HCT116 (cell line): Measurements from ENCODE around the gene TNS3. TPM values are rescaled to one million over a fixed set of nuclear protein-coding genes. Genes with fewer than 3 reads are reported as not detected.

Experiments used
- ATAC-seq: fragments of 200-7000 bp; cut with Tn5 transposase; 2 replicates; pipeline ENCODE4 v1.9.1; 2020; ENCODE audit warnings: mild to moderate bottlenecking, moderate library complexity
- BruUV-seq: library from RNA; stranded (reverse); fragments of 400-500 nt; replicated peaks from 2 replicates; lab custom pipeline; 2021; lab: Mats Ljungman, UMichigan
- CTCF ChIA-PET: fragments of 300-600 bp; sonication (Branson Sonifier 250); formaldehyde crosslinking; loops from one replicate; lab custom pipeline; 2021; ENCODE audit warnings: antibody characterized with exemption; lab: Charles Lee
- POLR2A ChIA-PET: fragments of 300-600, 350-600 bp; sonication (Branson Sonifier 250); formaldehyde crosslinking; loops from one replicate; lab custom pipeline; 2021; ENCODE audit warnings: antibody characterized with exemption; lab: Charles Lee
- RAD21 ChIA-PET, 2 experiments: fragments of 300-600 bp; sonication (Branson Sonifier 250); formaldehyde crosslinking; loops; one replicate each; lab custom pipeline; 2023; ENCODE audit warnings: low total read pairs in 2 of 2; ENCODE audit not compliant: uncharacterized antibody in 2 of 2, unreplicated experiment in 2 of 2, low non-redundant PET in 1 of 2; lab: Charles Lee
- DNase-seq: peaks from one replicate; pipeline ENCODE4 v3.0.0-alpha.2; 2010; ENCODE audit warnings: low read depth, low spot score
- H2AFZ ChIP-seq: fragments of 200-600 bp; shearing (Covaris generic), sonication (generic); 2 replicates; pipeline ENCODE4 v1.6.1; 2017; ENCODE audit warnings: low read depth, mixed run types, mixed read lengths, antibody characterized with exemption, low read length; ENCODE audit not compliant: poor library complexity, severe bottlenecking
- H3K27ac ChIP-seq: 2 replicates; pipeline ENCODE4 v1.5.1; 2012; ENCODE audit warnings: low read depth, low read length
- H3K27me3 ChIP-seq: fragments of 200-600 bp; sonication (generic); 2 replicates; pipeline ENCODE4 v1.6.1; 2016; ENCODE audit warnings: mixed run types, low read length, mixed read lengths; ENCODE audit not compliant: insufficient read depth
- H3K36me3 ChIP-seq, 2 experiments: fragments of 200-500 bp in 1 of 2; fragments of 200-600 bp in 1 of 2; sonication (Bioruptor generic) in 1 of 2; sonication (generic) in 1 of 2; 2 replicates each; pipeline versions ENCODE4 v1.5.1 to v1.6.1; 2014 to 2016; ENCODE audit warnings: low read length in 2 of 2, inconsistent platforms in 1 of 2, mixed read lengths in 1 of 2, mixed run types in 1 of 2; ENCODE audit not compliant: insufficient read depth in 2 of 2, control insufficient read depth in 1 of 2
- H3K4me1 ChIP-seq, 2 experiments: fragments of 200-600 bp in 1 of 2; sonication (generic) in 1 of 2; 2 replicates each; pipeline versions ENCODE4 v1.5.1 to v1.6.1; 2012 to 2017; ENCODE audit warnings: low read length in 2 of 2, inconsistent platforms in 1 of 2, mild to moderate bottlenecking in 1 of 2, mixed read lengths in 1 of 2, mixed run types in 1 of 2, moderate library complexity in 1 of 2; ENCODE audit not compliant: insufficient read depth in 2 of 2, control insufficient read depth in 1 of 2
- H3K4me2 ChIP-seq: fragments of 200-600 bp; sonication (generic); 2 replicates; pipeline ENCODE4 v1.6.1; 2017; ENCODE audit warnings: mixed run types, low read length, mixed read lengths
- H3K4me3 ChIP-seq, 2 experiments: fragments of 200-600 bp in 1 of 2; sonication (generic) in 1 of 2; replicated peaks in 1 of 2; 2 replicates each; pipeline ENCODE4 v1.5.1; 2011 to 2016; ENCODE audit warnings: low read length in 2 of 2, control low read depth in 1 of 2, low read depth in 1 of 2, mild to moderate bottlenecking in 1 of 2, mixed read lengths in 1 of 2, mixed run types in 1 of 2
- H3K79me2 ChIP-seq: fragments of 200-600 bp; sonication (generic); 2 replicates; pipeline ENCODE4 v1.6.1; 2017; ENCODE audit warnings: mild to moderate bottlenecking, mixed run types, low read length, moderate library complexity, mixed read lengths; ENCODE audit not compliant: insufficient read depth
- H3K9ac ChIP-seq: fragments of 200-600 bp; sonication (generic); 2 replicates; pipeline ENCODE4 v1.6.1; 2016; ENCODE audit warnings: low read length, mixed read lengths
- H3K9me2 ChIP-seq: fragments of 200-600 bp; sonication (generic), shearing (Covaris generic); 2 replicates; pipeline ENCODE4 v1.6.1; 2017; ENCODE audit warnings: mixed run types, mild to moderate bottlenecking, moderate library complexity; ENCODE audit not compliant: insufficient read depth
- H3K9me3 ChIP-seq, 2 experiments: fragments of 200-500 bp in 1 of 2; fragments of 200-600 bp in 1 of 2; sonication (Bioruptor generic) in 1 of 2; sonication (generic) in 1 of 2; 2 replicates each; pipeline ENCODE4 v1.6.1; 2014 to 2017; ENCODE audit warnings: low read length in 2 of 2, mixed read lengths in 2 of 2, inconsistent platforms in 1 of 2, low read depth in 1 of 2, mild to moderate bottlenecking in 1 of 2, mixed run types in 1 of 2, moderate library complexity in 1 of 2; ENCODE audit not compliant: control insufficient read depth in 1 of 2, insufficient read depth in 1 of 2
- H4K20me1 ChIP-seq: fragments of 200-600 bp; sonication (generic), shearing (Covaris generic); 2 replicates; pipeline ENCODE4 v1.6.1; 2017; ENCODE audit warnings: mixed run types, mild to moderate bottlenecking, moderate library complexity; ENCODE audit not compliant: insufficient read depth
- CBX3 ChIP-seq: IDR thresholded peaks from 2 replicates; pipeline ENCODE4 v1.6.1; 2012; ENCODE audit warnings: low read depth
- CTCF ChIP-seq, 3 experiments: fragments of 200-600 bp in 1 of 3; sonication (generic) in 1 of 3; IDR thresholded peaks in 2 of 3; conservative IDR thresholded peaks in 1 of 3; 2 replicates each; pipeline ENCODE4 v1.5.1; 2012 to 2017; ENCODE audit warnings: low read depth in 2 of 3, low read length in 2 of 3, antibody characterized with exemption in 1 of 3, borderline replicate concordance in 1 of 3, control low read depth in 1 of 3, mild to moderate bottlenecking in 1 of 3, mixed read lengths in 1 of 3, mixed run types in 1 of 3, moderate library complexity in 1 of 3; ENCODE audit not compliant: insufficient read depth in 1 of 3
- ELF1 ChIP-seq: IDR thresholded peaks from 2 replicates; pipeline ENCODE4 v1.6.1; 2012; ENCODE audit warnings: low read depth, borderline replicate concordance
- EZH2 ChIP-seq: fragments of 200-600 bp; sonication (generic); IDR thresholded peaks from 2 replicates; pipeline ENCODE4 v1.6.1; 2017; ENCODE audit warnings: antibody characterized with exemption, mixed run types
- EZH2phosphoT487 ChIP-seq: fragments of 200-600 bp; IDR thresholded peaks from 2 replicates; pipeline ENCODE4 v1.6.1; 2018; ENCODE audit warnings: antibody characterized with exemption, borderline replicate concordance
- FOSL1 ChIP-seq: IDR thresholded peaks from 2 replicates; pipeline ENCODE4 v1.6.1; 2012; ENCODE audit warnings: low read depth
- JUND ChIP-seq: IDR thresholded peaks from 2 replicates; pipeline ENCODE4 v1.6.1; 2012
- MAX ChIP-seq: IDR thresholded peaks from 2 replicates; pipeline ENCODE4 v1.6.1; 2012
- POLR2A ChIP-seq: IDR thresholded peaks from 2 replicates; pipeline ENCODE4 v1.7.0; 2011; ENCODE audit warnings: borderline replicate concordance; ENCODE audit not compliant: insufficient read depth, insufficient read length; ENCODE audit errors: extremely low read depth
- POLR2AphosphoS5 ChIP-seq: IDR thresholded peaks from 2 replicates; pipeline ENCODE4 v1.6.1; 2011; ENCODE audit warnings: mild to moderate bottlenecking, low read depth, low read length, moderate library complexity
- RAD21 ChIP-seq: IDR thresholded peaks from 2 replicates; pipeline ENCODE4 v1.6.1; 2012; ENCODE audit warnings: low read depth, mild to moderate bottlenecking
- REST ChIP-seq: IDR thresholded peaks from 2 replicates; pipeline ENCODE4 v1.6.1; 2012; ENCODE audit warnings: low read depth
- SIN3A ChIP-seq: IDR thresholded peaks from 2 replicates; pipeline ENCODE4 v1.6.1; 2012; ENCODE audit warnings: low read depth
- TCF7L2 ChIP-seq: IDR thresholded peaks from 2 replicates; pipeline ENCODE4 v1.7.0; 2011; ENCODE audit warnings: borderline replicate concordance, inconsistent platforms; ENCODE audit not compliant: insufficient read depth, insufficient read length; ENCODE audit errors: extremely low read depth
- YY1 ChIP-seq: IDR thresholded peaks from 2 replicates; pipeline ENCODE4 v1.6.1; 2011; ENCODE audit warnings: low read length, low read depth, moderate library complexity, mild to moderate bottlenecking; ENCODE audit not compliant: insufficient replicate concordance; ENCODE audit errors: extremely low read depth
- ZFX ChIP-seq: fragments of 450-650 bp; IDR thresholded peaks from 2 replicates; pipeline ENCODE4 v1.6.1; 2017
- ZNF274 ChIP-seq: fragments of 200-500 bp; sonication (Bioruptor generic); IDR thresholded peaks from 2 replicates; pipeline ENCODE4 v1.6.1; 2014; ENCODE audit warnings: mild to moderate bottlenecking, low read depth, low read length, inconsistent platforms
- intact Hi-C: fragments of 100-400 bp; cut with micrococcal nuclease; formaldehyde crosslinking; loops from 2 replicates; pipeline ENCODE4 v1.10.0; 2022
- total RNA-seq: library from RNA; stranded (reverse); gene quantifications from one replicate; pipeline ENCODE4 v1.2.1, GENCODE V29; 2021; ENCODE audit not compliant: unreplicated experiment
- TF ChIP-seq, protein P1 (sequence below): IDR thresholded peaks from 2 replicates; pipeline ENCODE4 v1.6.1; 2011; ENCODE audit warnings: mild to moderate bottlenecking, low read length, moderate library complexity; ENCODE audit not compliant: insufficient replicate concordance; ENCODE audit errors: extremely low read depth

The TNS3 gene
- total RNA-seq, 1 experiment from 2014 or later: 9.1 TPM

- Histone ChIP-seq H3K79me2 (no peaks in the 10 kb centered on the region), H3K36me3 (no peaks in the 10 kb centered on the region), H3K27me3 (no peaks in the 10 kb centered on the region), H3K4me1 (no peaks in the 10 kb centered on the region), H3K9ac (no peak overlapping the region), H3K9me2 (no peaks in the 10 kb centered on the region), H3K27ac (no peak overlapping the region), H2AFZ (no peak overlapping the region), H3K4me3 (no peak overlapping the region), H4K20me1 (no peaks in the 10 kb centered on the region), H3K9me3 (no peaks in the 10 kb centered on the region), H3K4me2 (no peak overlapping the region)
- POLR2A ChIA-PET: no interaction called here
- no peak for ATAC-seq
- DNase-seq: no peak
- no TSS peak for BruUV-seq
- intact Hi-C loops: no loop called here
- CTCF ChIA-PET: no interaction called here
- TF ChIP-seq, protein P1, sequence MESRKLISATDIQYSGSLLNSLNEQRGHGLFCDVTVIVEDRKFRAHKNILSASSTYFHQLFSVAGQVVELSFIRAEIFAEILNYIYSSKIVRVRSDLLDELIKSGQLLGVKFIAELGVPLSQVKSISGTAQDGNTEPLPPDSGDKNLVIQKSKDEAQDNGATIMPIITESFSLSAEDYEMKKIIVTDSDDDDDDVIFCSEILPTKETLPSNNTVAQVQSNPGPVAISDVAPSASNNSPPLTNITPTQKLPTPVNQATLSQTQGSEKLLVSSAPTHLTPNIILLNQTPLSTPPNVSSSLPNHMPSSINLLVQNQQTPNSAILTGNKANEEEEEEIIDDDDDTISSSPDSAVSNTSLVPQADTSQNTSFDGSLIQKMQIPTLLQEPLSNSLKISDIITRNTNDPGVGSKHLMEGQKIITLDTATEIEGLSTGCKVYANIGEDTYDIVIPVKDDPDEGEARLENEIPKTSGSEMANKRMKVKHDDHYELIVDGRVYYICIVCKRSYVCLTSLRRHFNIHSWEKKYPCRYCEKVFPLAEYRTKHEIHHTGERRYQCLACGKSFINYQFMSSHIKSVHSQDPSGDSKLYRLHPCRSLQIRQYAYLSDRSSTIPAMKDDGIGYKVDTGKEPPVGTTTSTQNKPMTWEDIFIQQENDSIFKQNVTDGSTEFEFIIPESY: no peak
- no peak for TF ChIP-seq CBX3
- TF ChIP-seq FOSL1: no peak
- TF ChIP-seq ZFX: no peak
- no peak for TF ChIP-seq CTCF (IDR thresholded peaks at IDR 0.05 in 2 of 3, conservative IDR thresholded peaks at IDR 0.05 in 1 of 3; ENCODE audit: borderline replicate concordance in 1 of 3, insufficient read depth in 1 of 3, low read depth in 2 of 3, low read length in 2 of 3)
- no peak for TF ChIP-seq MAX
- TF ChIP-seq EZH2phosphoT487: no peak
- TF ChIP-seq SIN3A: no peak
- no peak for TF ChIP-seq ZNF274
- no peak for TF ChIP-seq POLR2A
- TF ChIP-seq TCF7L2: no peak
- no peak for TF ChIP-seq JUND
- no peak for TF ChIP-seq YY1
- no peak for TF ChIP-seq RAD21
- TF ChIP-seq REST: no peak
- TF ChIP-seq POLR2AphosphoS5: no peak
- no peak for TF ChIP-seq EZH2
- TF ChIP-seq ELF1: no peak
- RAD21 ChIA-PET: no interaction called here
Observed at GRCh38 chr7:47273088-47273487, 308.8 kb downstream of the TNS3 start.
